ENCODE results near the gene C1orf226. TPM values are rescaled to one million over a fixed set of nuclear protein-coding genes. Genes with fewer than 3 reads are reported as not detected.

The C1orf226 gene
- polyA plus RNA-seq, 2 of the 4 experiments (the other 2 are of a cell fraction), result 0.32 to 0.37 TPM

DNA sequence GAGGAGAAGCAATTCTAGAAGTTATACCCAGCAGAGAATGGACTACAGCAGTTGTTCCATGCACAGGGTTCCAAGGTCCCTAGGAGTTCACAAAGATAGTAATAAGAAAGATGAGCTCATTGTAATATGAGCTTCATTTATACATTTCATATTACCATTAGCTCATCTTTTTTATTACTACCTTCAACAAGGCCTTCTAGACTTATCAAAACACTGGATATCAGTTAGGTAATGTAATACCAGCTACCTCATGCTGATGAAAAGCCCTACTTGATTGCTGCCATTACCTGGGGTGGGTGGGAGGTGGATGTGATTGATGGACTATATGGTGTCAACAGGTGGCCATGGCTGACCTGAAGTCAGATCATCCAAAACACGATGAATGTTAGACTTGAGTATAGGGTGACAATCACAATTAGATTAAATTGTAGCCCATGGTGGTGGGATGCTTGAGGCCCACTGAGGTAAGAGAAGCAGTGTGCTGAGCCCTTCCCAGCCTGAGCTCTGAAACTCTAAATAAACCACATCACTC lies 39.0 kb upstream of the C1orf226 start:
- TF ChIP-seq SMC3 (IDR thresholded peaks at IDR 0.05) (no peak), CBX8 (IDR thresholded peaks at IDR 0.05) (no peak), KDM1A (IDR thresholded peaks at IDR 0.05; ENCODE audit: low read depth) (no peak), MAFK (IDR thresholded peaks at IDR 0.05; ENCODE audit: partially characterized antibody) (no peak), TP53 (CRISPR knock-in tag; IDR thresholded peaks at IDR 0.05) (no peak), POLR2A (IDR thresholded peaks at IDR 0.05; ENCODE audit: low read length) (no peak), JUNB (IDR thresholded peaks at IDR 0.05) (no peak), HEYL (CRISPR knock-in tag; IDR thresholded peaks at IDR 0.05) (no peak), CHD4 (IDR thresholded peaks at IDR 0.05; ENCODE audit: borderline replicate concordance) (no peak)
- TF ChIP-seq, protein P1, sequence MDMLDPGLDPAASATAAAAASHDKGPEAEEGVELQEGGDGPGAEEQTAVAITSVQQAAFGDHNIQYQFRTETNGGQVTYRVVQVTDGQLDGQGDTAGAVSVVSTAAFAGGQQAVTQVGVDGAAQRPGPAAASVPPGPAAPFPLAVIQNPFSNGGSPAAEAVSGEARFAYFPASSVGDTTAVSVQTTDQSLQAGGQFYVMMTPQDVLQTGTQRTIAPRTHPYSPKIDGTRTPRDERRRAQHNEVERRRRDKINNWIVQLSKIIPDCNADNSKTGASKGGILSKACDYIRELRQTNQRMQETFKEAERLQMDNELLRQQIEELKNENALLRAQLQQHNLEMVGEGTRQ (IDR thresholded peaks at IDR 0.05), result no peak
- TF ChIP-seq, protein P2, sequence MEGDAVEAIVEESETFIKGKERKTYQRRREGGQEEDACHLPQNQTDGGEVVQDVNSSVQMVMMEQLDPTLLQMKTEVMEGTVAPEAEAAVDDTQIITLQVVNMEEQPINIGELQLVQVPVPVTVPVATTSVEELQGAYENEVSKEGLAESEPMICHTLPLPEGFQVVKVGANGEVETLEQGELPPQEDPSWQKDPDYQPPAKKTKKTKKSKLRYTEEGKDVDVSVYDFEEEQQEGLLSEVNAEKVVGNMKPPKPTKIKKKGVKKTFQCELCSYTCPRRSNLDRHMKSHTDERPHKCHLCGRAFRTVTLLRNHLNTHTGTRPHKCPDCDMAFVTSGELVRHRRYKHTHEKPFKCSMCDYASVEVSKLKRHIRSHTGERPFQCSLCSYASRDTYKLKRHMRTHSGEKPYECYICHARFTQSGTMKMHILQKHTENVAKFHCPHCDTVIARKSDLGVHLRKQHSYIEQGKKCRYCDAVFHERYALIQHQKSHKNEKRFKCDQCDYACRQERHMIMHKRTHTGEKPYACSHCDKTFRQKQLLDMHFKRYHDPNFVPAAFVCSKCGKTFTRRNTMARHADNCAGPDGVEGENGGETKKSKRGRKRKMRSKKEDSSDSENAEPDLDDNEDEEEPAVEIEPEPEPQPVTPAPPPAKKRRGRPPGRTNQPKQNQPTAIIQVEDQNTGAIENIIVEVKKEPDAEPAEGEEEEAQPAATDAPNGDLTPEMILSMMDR (IDR thresholded peaks at IDR 0.05), result no peak
- no peak overlapping the region for H3K4me2 ChIP-seq
- ChIA-PET POLR2A (no interaction called here), CTCF (no interaction called here)
- FAIRE-seq, result no peak
- no peak overlapping the region for H3K4me3 ChIP-seq
- WGBS (ENCODE audit: missing lambda C conversion rate), result 26% methylated on average over 1 of the region's 1 CpG
- no peaks in the 10 kb centered on the region for H3K4me1 ChIP-seq
- DNase-seq (ENCODE audit: low read depth in 1 of 2, low spot score in 1 of 2), result no peak
- no peak overlapping the region for H3K27ac ChIP-seq
- no peaks in the 10 kb centered on the region for H3K9me3 ChIP-seq
- ATAC-seq, result no peak

DNA sequence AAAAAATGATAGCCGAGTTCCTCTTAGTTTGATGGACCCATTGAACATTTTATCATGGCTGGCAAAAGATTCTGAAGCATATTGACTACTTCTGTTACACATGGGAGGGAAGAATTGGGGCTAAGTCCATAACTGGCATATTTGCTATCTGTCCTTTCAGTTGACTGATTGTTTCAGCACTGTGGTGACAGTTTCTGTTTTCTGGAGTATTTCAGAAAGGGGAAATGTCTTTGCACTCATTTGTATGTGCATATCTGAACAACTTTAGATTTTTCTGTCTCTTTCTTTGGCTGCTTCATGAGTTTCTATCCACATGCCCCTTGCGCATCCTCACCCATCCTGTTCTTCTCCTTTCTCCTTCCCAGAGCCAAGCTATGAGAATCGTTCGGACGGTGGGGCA lies 38.1 kb upstream of the C1orf226 start:
- Histone ChIP-seq H3K4me3 (no peak overlapping the region), H3K9me3 (no peaks in the 10 kb centered on the region), H3K4me2 (no peak overlapping the region), H3K27ac (no peak overlapping the region), H3K4me1 (no peaks in the 10 kb centered on the region)
- TF ChIP-seq, protein P3, sequence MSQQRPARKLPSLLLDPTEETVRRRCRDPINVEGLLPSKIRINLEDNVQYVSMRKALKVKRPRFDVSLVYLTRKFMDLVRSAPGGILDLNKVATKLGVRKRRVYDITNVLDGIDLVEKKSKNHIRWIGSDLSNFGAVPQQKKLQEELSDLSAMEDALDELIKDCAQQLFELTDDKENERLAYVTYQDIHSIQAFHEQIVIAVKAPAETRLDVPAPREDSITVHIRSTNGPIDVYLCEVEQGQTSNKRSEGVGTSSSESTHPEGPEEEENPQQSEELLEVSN (IDR thresholded peaks at IDR 0.05; ENCODE audit: borderline replicate concordance, low read depth), result no peak
- FAIRE-seq (no peak), DNase-seq (ENCODE audit: low read depth in 1 of 2, low spot score in 1 of 2) (no peak), ATAC-seq (no peak)
- 66% methylated on average over 5 of the region's 5 CpGs for WGBS (ENCODE audit: missing lambda C conversion rate)
- ChIA-PET CTCF (no interaction called here), POLR2A (no interaction called here)

DNA sequence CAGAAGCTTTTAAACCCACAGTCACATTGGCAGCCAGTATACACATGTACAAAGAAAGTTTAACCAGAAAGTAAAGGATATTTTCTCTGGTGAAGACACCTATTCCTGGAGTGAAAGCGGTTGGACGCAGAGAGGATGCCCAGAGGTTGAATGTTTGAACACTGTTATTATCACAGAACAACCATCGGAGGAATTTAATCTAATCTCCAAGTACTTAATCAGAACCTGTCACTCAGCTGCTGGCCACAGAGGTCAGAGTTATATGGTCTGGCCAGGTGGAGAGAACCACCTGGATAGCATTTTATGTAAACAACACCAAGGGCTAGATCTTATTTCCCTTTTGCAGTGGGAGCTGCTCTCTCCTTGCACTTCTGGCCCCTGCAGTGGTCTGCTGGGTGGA lies 34.2 kb upstream of the C1orf226 start:
- H3K4me1 ChIP-seq, result peaks cover 12% of the 10 kb centered on the region
- no peak for ATAC-seq
- H3K4me2 ChIP-seq, result no peak overlapping the region
- CTCF ChIA-PET, result no interaction called here
- H3K4me3 ChIP-seq, result no peak overlapping the region
- H3K9me3 ChIP-seq, result no peaks in the 10 kb centered on the region
- 61% methylated on average over 3 of the region's 3 CpGs for WGBS (ENCODE audit: missing lambda C conversion rate)
- TF ChIP-seq CHD4 (IDR thresholded peaks at IDR 0.05; ENCODE audit: borderline replicate concordance), result no peak
- no peak for TF ChIP-seq SMC3 (IDR thresholded peaks at IDR 0.05)
- FAIRE-seq, result no peak
- no peak overlapping the region for H3K27ac ChIP-seq
- no peak for DNase-seq (ENCODE audit: low read depth in 1 of 2, low spot score in 1 of 2)
- POLR2A ChIA-PET, result no interaction called here

DNA sequence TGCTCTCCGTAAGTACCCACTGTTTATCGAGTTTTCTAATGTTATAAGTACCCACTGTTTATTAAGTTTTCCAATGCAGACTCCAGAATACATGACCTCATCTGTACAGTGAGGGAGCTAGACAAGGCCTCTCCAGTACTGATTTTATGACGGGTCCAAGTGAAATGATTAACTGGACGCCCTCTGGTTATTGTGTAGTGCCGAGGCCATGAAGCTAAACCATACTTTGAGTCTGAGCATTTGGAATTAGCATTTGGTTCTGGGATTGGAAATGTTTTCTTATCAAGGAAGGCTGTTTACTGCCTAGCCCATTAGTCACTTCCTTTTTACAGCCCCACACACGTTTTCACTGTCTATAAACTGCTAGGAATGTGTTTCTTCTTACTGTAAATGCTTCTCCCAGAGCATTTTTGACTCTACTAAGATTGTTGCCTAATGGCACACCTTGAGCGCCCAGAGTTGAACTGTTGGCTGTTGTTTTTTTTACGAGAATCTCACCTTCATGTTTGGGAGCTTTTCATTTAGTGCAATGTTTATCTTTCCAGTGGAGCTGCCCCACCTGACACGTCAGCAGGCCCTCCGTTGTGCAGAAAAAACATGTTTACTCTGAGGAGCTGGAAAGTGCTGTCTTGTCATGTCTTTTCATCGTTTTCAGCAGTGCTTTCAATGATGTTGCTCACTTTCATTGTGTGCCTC lies 31.7 kb upstream of the C1orf226 start:
- no peak overlapping the region for H3K4me3 ChIP-seq
- H3K9me3 ChIP-seq, result no peaks in the 10 kb centered on the region
- CTCF ChIA-PET, result interaction anchor here (0.6 to 1.0 kb wide), 4 partner anchors 10 to 294 kb away, joined by 3 to 7 read pairs (median 4); no protein-coding TSS in a partner anchor
- H3K4me2 ChIP-seq, result peak overlapping the region; percentile 50
- H3K4me1 ChIP-seq, result peaks cover 12% of the 10 kb centered on the region
- POLR2A ChIA-PET, result no interaction called here
- DNase-seq (ENCODE audit: low read depth in 1 of 2, low spot score in 1 of 2) (peak; percentile 33 to 64), FAIRE-seq (no peak), ATAC-seq (peak; percentile 44 to 68; a peak in 4 of 6 replicates)
- 22% methylated on average over 11 of the region's 11 CpGs for WGBS (ENCODE audit: missing lambda C conversion rate)
- peak overlapping the region; percentile 40 to 52; a peak in 5 of 6 replicates for H3K27ac ChIP-seq
- no peak for TF ChIP-seq CBX2 (IDR thresholded peaks at IDR 0.05; ENCODE audit: borderline replicate concordance, low read depth)
- no peak for TF ChIP-seq MAFK (IDR thresholded peaks at IDR 0.05; ENCODE audit: partially characterized antibody)
- no peak for TF ChIP-seq CHD4 (IDR thresholded peaks at IDR 0.05; ENCODE audit: borderline replicate concordance)
- TF ChIP-seq, protein P4, sequence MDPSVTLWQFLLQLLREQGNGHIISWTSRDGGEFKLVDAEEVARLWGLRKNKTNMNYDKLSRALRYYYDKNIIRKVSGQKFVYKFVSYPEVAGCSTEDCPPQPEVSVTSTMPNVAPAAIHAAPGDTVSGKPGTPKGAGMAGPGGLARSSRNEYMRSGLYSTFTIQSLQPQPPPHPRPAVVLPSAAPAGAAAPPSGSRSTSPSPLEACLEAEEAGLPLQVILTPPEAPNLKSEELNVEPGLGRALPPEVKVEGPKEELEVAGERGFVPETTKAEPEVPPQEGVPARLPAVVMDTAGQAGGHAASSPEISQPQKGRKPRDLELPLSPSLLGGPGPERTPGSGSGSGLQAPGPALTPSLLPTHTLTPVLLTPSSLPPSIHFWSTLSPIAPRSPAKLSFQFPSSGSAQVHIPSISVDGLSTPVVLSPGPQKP (IDR thresholded peaks at IDR 0.05; ENCODE audit: low read depth, low read length), result no peak
- TF ChIP-seq, protein P5, sequence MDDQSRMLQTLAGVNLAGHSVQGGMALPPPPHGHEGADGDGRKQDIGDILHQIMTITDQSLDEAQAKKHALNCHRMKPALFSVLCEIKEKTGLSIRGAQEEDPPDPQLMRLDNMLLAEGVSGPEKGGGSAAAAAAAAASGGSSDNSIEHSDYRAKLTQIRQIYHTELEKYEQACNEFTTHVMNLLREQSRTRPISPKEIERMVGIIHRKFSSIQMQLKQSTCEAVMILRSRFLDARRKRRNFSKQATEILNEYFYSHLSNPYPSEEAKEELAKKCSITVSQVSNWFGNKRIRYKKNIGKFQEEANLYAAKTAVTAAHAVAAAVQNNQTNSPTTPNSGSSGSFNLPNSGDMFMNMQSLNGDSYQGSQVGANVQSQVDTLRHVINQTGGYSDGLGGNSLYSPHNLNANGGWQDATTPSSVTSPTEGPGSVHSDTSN (IDR thresholded peaks at IDR 0.05), result no peak
- TF ChIP-seq, protein P3 (IDR thresholded peaks at IDR 0.05; ENCODE audit: borderline replicate concordance, low read depth), result no peak
- no peak for TF ChIP-seq RARB (CRISPR knock-in tag; IDR thresholded peaks at IDR 0.05)
- TF ChIP-seq EHMT2 (IDR thresholded peaks at IDR 0.05; ENCODE audit: low read depth), result no peak
- TF ChIP-seq CBX8 (IDR thresholded peaks at IDR 0.05), result no peak
- TF ChIP-seq, protein P6, sequence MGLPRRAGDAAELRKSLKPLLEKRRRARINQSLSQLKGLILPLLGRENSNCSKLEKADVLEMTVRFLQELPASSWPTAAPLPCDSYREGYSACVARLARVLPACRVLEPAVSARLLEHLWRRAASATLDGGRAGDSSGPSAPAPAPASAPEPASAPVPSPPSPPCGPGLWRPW (IDR thresholded peaks at IDR 0.05), result no peak
- TF ChIP-seq EP300 (IDR thresholded peaks at IDR 0.05), result no peak
- no peak for TF ChIP-seq EHF (CRISPR knock-in tag; IDR thresholded peaks at IDR 0.05)
- no peak for TF ChIP-seq HOXA7 (CRISPR knock-in tag; IDR thresholded peaks at IDR 0.05)
- TF ChIP-seq HDAC2 (IDR thresholded peaks at IDR 0.05), result no peak
- TF ChIP-seq ZNF302 (CRISPR knock-in tag; IDR thresholded peaks at IDR 0.05), result no peak
- TF ChIP-seq HOXB13 (CRISPR knock-in tag; IDR thresholded peaks at IDR 0.05; ENCODE audit: low read depth), result no peak
